Measurements from ENCODE around the gene ARHGAP20. TPM values are rescaled to one million over a fixed set of nuclear protein-coding genes. Genes with fewer than 3 reads are reported as not detected.

ARHGAP20 gene
- total RNA-seq, 2 experiments from 2014 or later, result not detected

- ChIA-PET CTCF (ENCODE audit: unreplicated experiment) (no interaction called here), POLR2A (interaction anchor here (0.7 to 1.8 kb wide), 3 partner anchors 12 to 341 kb away, joined by 3 to 4 read pairs (median 3); no protein-coding TSS in a partner anchor)
- DNase-seq (ENCODE audit: low spot score), result no peak
- no peaks in the 10 kb centered on the region for H3K36me3 ChIP-seq (ENCODE audit: insufficient read depth, low read length)
- H4K20me1 ChIP-seq (ENCODE audit: insufficient read depth, low read length), result no peaks in the 10 kb centered on the region
- no peaks in the 10 kb centered on the region for H3K9me2 ChIP-seq (ENCODE audit: insufficient read depth, low read length)
- no peak overlapping the region for H3K4me3 ChIP-seq (ENCODE audit: low read depth, low read length, poor library complexity, severe bottlenecking)
- no peak overlapping the region for H3K27ac ChIP-seq (ENCODE audit: low read depth, low read length, poor library complexity, severe bottlenecking)
- TF ChIP-seq EZH2phosphoT487 (IDR thresholded peaks at IDR 0.05; ENCODE audit: borderline replicate concordance, low read depth, low read length), result no peak
- intact Hi-C loops (cut with micrococcal nuclease; ENCODE audit: unreplicated experiment), result no loop called here
- no TSS peak for BruUV-seq (replicated peaks)
- no peaks in the 10 kb centered on the region for H3K9me3 ChIP-seq (ENCODE audit: low read length)
- H3K4me2 ChIP-seq (ENCODE audit: low read length), result no peak overlapping the region
- H3K4me1 ChIP-seq (ENCODE audit: insufficient read depth, low read length, poor library complexity, severe bottlenecking), result no peaks in the 10 kb centered on the region
- no peaks in the 10 kb centered on the region for H3K79me2 ChIP-seq (ENCODE audit: insufficient read depth, low read depth, low read length)
- no peak overlapping the region for H2AFZ ChIP-seq (ENCODE audit: low read length)
These were observed 124.3 kb downstream of the ARHGAP20 start for GRCh38 chr11:110587972-110588371.

- no peaks in the 10 kb centered on the region for H3K4me1 ChIP-seq (ENCODE audit: insufficient read depth, low read length, poor library complexity, severe bottlenecking)
- CTCF ChIA-PET (ENCODE audit: unreplicated experiment), result no interaction called here
- H3K9me3 ChIP-seq (ENCODE audit: low read length), result no peaks in the 10 kb centered on the region
- POLR2A ChIA-PET, result interaction anchor here (0.6 to 1.8 kb wide), 3 partner anchors 11 to 210 kb away, joined by 3 to 4 read pairs (median 3); no protein-coding TSS in a partner anchor
- no peaks in the 10 kb centered on the region for H3K79me2 ChIP-seq (ENCODE audit: insufficient read depth, low read depth, low read length)
- no peak overlapping the region for H3K27ac ChIP-seq (ENCODE audit: low read depth, low read length, poor library complexity, severe bottlenecking)
- H3K9me2 ChIP-seq (ENCODE audit: insufficient read depth, low read length), result no peaks in the 10 kb centered on the region
- no peaks in the 10 kb centered on the region for H4K20me1 ChIP-seq (ENCODE audit: insufficient read depth, low read length)
- no TSS peak for BruUV-seq (replicated peaks)
- H3K4me3 ChIP-seq (ENCODE audit: low read depth, low read length, poor library complexity, severe bottlenecking), result no peak overlapping the region
- no peak overlapping the region for H2AFZ ChIP-seq (ENCODE audit: low read length)
- no peak for DNase-seq (ENCODE audit: low spot score)
- no peak for TF ChIP-seq EZH2phosphoT487 (IDR thresholded peaks at IDR 0.05; ENCODE audit: borderline replicate concordance, low read depth, low read length)
- TF ChIP-seq, protein P1, sequence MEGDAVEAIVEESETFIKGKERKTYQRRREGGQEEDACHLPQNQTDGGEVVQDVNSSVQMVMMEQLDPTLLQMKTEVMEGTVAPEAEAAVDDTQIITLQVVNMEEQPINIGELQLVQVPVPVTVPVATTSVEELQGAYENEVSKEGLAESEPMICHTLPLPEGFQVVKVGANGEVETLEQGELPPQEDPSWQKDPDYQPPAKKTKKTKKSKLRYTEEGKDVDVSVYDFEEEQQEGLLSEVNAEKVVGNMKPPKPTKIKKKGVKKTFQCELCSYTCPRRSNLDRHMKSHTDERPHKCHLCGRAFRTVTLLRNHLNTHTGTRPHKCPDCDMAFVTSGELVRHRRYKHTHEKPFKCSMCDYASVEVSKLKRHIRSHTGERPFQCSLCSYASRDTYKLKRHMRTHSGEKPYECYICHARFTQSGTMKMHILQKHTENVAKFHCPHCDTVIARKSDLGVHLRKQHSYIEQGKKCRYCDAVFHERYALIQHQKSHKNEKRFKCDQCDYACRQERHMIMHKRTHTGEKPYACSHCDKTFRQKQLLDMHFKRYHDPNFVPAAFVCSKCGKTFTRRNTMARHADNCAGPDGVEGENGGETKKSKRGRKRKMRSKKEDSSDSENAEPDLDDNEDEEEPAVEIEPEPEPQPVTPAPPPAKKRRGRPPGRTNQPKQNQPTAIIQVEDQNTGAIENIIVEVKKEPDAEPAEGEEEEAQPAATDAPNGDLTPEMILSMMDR (conservative IDR thresholded peaks at IDR 0.05; ENCODE audit: low read length), result no peak
- H3K36me3 ChIP-seq (ENCODE audit: insufficient read depth, low read length), result no peaks in the 10 kb centered on the region
- H3K4me2 ChIP-seq (ENCODE audit: low read length), result no peak overlapping the region
- intact Hi-C loops (cut with micrococcal nuclease; ENCODE audit: unreplicated experiment), result no loop called here
These were observed 125.1 kb downstream of the ARHGAP20 start for GRCh38 chr11:110587129-110587528.

DNA sequence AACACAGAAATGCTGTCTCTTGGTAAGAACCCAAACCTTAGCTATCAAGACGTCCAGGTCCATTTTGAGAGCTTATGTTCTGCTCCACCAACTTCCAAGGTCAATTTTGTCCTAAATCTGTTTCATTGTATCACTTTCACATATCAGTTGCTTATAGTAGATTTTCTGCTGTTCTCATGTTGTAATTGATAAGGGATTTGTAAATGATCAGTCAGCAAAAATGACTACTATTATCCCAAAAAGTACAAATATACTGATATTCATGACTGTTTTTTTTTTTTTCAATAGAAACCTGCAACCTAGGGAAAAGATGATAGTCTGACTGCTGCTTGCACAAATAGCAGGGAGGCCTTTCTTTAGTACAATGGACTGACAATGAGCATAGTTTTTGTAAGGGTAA, 128.1 kb downstream of the ARHGAP20 start:
- CTCF ChIA-PET (ENCODE audit: unreplicated experiment), result no interaction called here

More for the DNA sequence above, 128.1 kb downstream of the ARHGAP20 start:
- Histone ChIP-seq H2AFZ (ENCODE audit: low read length) (no peak overlapping the region), H3K4me3 (ENCODE audit: low read depth, low read length, poor library complexity, severe bottlenecking) (no peak overlapping the region), H3K9me3 (ENCODE audit: low read length) (no peaks in the 10 kb centered on the region), H3K4me1 (ENCODE audit: insufficient read depth, low read length, poor library complexity, severe bottlenecking) (no peaks in the 10 kb centered on the region), H3K36me3 (ENCODE audit: insufficient read depth, low read length) (no peaks in the 10 kb centered on the region), H4K20me1 (ENCODE audit: insufficient read depth, low read length) (no peaks in the 10 kb centered on the region), H3K9me2 (ENCODE audit: insufficient read depth, low read length) (no peaks in the 10 kb centered on the region), H3K79me2 (ENCODE audit: insufficient read depth, low read depth, low read length) (no peaks in the 10 kb centered on the region), H3K4me2 (ENCODE audit: low read length) (no peak overlapping the region), H3K27ac (ENCODE audit: low read depth, low read length, poor library complexity, severe bottlenecking) (no peak overlapping the region)
- no TSS peak for BruUV-seq (replicated peaks)
- POLR2A ChIA-PET, result interaction anchor here (1.1 kb wide), 1 partner anchor 15 kb away, joined by 3 read pairs; no protein-coding TSS in a partner anchor
- intact Hi-C loops (cut with micrococcal nuclease; ENCODE audit: unreplicated experiment), result loop anchor here (5.0 kb wide), 1 partner anchor 43 kb away; no protein-coding TSS in a partner anchor
- TF ChIP-seq, protein P1 (conservative IDR thresholded peaks at IDR 0.05; ENCODE audit: low read length), result no peak
- no peak for TF ChIP-seq EZH2phosphoT487 (IDR thresholded peaks at IDR 0.05; ENCODE audit: borderline replicate concordance, low read depth, low read length)
- DNase-seq (ENCODE audit: low spot score), result no peak
